GM19240 (cell line): Measurements from ENCODE around the gene TRIAP1.

Experiments
- DNase-seq: peaks from one replicate; pipeline ENCODE4 v3.0.0; 2011; ENCODE audit warnings: low spot score; ENCODE audit not compliant: insufficient read length

The TRIAP1 gene

GRCh38 chr12:120432772-120433525 lies 13.2 kb downstream of the TRIAP1 start:
- no peak for DNase-seq

- no peak for DNase-seq
Measured at GRCh38 chr12:120429368-120429767, 16.8 kb downstream of the TRIAP1 start.

GRCh38 chr12:120428597-120429229 lies 17.5 kb downstream of the TRIAP1 start:
- DNase-seq, result no peak

- no peak for DNase-seq
Measured at GRCh38 chr12:120425797-120426196, 20.4 kb downstream of the TRIAP1 start.

DNA sequence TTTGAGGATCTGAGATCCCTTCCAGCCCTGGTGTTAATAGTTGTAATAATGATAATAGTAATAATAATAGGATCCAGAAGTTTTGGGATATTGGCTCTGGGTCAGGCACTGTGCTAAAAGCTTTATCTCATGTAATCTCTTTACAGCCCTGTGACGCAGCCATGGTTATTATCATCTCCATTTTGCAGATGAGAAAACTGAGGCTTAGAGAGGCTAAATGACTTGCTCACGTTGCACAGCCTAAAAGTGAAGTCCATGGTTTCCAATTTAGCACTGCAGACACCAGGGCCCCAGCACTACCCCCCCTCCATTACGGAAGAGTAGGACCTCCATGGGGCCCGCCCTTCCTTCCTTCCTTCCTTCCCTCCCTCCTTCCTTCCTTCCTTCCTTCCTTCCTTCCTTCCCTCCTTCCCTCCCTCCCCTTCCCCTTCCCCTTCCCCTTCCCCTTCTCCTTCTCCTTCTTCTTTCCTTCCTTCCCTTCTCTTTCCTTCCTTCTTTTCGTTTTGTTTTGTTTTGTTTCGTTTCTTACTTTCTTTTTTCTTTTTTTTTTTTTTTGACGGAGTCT lies 23.2 kb downstream of the TRIAP1 start:
- DNase-seq, result no peak

DNA sequence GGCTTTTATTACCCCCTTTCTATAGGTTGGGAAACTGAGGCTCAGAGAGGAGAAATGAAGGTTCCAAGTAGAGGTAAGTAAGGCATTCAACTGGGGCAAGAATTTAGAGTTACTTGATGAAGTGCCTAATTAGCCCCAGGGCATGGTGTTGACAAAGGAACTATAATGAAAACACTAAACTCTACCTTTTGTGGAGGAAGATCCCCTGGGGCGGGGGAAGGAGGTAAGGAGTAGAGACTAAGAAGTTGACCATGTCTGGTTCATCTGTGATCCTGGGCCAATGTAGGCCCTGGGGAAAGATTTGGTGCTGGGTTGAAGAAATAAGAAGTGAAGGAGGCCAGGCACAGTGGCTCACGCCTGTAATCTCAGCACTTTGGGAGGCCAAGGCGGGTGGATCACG lies 24.5 kb downstream of the TRIAP1 start:
- no peak for DNase-seq

- no peak for DNase-seq
Measured at GRCh38 chr12:120417917-120418580, 28.1 kb downstream of the TRIAP1 start.

GRCh38 chr12:120416490-120417216 lies 29.5 kb downstream of the TRIAP1 start:
- DNase-seq, result no peak

GRCh38 chr12:120413901-120414695 lies 32.1 kb downstream of the TRIAP1 start:
- no peak for DNase-seq

- DNase-seq, result no peak
Measured at GRCh38 chr12:120412421-120412820, 33.8 kb downstream of the TRIAP1 start.

GRCh38 chr12:120408771-120409170 lies 37.4 kb downstream of the TRIAP1 start:
- DNase-seq, result no peak

GRCh38 chr12:120406553-120406952 lies 39.6 kb downstream of the TRIAP1 start:
- no peak for DNase-seq

GRCh38 chr12:120406069-120406468 lies 40.1 kb downstream of the TRIAP1 start:
- DNase-seq, result no peak

DNA sequence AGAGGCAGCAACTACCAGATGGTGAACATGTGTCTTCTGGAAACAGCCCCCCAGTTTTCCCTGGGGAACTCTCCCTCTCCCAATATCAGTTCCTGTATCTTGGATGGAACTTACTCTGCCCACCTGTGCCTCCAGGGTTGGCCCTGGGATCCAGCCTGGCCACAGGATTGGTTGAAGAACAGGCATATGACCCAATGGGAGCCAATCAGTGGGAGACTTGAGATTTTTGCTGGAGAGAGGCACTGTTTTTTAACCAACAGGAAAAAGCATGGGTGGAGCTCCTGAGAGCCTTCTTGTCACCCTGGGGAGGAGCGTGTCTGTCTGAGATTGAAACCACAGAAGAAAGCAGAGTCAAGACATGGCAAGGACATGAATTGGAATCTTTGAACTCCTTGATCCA lies 41.9 kb downstream of the TRIAP1 start:
- no peak for DNase-seq

GRCh38 chr12:120403869-120404268 lies 42.3 kb downstream of the TRIAP1 start:
- DNase-seq, result no peak

DNA sequence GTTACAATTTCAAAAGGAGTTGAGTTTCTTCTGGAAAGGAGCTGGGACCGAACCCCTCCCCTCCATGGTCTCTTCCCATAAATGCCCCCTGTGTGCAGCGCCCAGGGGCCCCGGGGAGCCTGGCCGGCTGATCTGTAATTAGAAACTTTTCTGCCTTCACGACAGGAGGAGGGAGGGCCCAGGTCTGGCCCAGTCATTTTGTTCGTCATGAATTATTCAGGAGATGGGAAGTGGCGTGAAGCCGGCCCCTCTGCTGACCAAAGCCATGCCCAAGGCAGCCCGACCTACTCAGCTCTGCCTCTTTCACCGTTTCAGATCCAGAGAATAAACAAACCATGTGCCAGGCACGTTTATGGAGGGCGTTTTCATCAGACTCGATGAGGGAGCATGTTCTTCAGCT lies 44.0 kb downstream of the TRIAP1 start:
- DNase-seq, result no peak

DNA sequence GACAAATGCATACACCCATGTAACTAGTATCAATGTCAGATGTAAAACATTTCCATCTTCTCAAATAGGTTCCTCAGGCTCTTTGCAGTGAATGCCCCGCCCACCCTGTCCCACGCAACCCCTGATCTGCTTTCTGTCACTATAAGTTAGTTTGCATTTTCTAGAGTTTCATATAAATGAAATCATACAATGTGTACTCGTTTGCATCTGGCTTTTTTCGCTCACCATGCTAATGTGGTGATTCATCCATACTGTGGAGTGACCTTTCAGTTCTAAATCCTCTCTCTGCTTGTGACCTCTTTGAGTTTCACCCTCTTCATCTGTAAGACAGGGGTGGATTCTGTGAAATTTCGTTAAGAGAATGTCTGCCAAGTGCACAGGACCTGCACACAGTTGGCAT lies 46.7 kb downstream of the TRIAP1 start:
- DNase-seq, result no peak

DNA sequence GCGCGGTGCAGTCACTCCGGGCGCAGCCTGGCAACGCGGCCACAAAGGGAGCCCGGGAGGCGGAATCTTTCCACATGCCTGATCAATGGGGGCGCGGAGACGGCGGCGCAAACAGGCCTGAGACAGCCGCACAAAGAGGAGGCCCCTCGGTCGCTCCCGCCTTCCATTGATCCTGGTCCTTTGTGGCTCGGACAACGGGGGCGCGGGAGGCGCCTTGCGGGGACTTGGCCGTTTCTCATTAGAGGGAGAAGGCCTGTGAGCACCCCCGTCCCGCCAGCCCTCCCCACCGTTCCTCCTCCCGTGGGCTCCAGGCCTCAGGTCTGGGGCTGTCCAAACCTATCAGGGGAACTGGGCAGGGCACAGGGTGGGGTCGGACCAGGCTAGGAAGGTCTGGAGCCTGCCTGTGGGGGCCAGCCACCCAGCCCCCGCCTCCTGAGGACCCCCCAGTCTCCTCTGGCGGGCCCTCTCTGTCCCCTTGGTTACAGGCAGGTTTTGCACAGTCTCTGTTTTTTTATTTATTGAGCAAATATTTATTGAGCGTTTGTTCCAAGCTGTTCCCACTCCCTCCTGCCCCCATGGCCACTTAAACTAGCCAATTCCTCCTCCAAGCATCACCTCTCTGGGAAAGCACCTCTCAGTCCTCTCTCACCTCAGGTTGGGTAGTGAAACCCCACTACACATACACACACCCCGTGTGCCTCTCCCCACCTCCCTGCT lies 48.2 kb downstream of the TRIAP1 start:
- DNase-seq, result no peak

DNA sequence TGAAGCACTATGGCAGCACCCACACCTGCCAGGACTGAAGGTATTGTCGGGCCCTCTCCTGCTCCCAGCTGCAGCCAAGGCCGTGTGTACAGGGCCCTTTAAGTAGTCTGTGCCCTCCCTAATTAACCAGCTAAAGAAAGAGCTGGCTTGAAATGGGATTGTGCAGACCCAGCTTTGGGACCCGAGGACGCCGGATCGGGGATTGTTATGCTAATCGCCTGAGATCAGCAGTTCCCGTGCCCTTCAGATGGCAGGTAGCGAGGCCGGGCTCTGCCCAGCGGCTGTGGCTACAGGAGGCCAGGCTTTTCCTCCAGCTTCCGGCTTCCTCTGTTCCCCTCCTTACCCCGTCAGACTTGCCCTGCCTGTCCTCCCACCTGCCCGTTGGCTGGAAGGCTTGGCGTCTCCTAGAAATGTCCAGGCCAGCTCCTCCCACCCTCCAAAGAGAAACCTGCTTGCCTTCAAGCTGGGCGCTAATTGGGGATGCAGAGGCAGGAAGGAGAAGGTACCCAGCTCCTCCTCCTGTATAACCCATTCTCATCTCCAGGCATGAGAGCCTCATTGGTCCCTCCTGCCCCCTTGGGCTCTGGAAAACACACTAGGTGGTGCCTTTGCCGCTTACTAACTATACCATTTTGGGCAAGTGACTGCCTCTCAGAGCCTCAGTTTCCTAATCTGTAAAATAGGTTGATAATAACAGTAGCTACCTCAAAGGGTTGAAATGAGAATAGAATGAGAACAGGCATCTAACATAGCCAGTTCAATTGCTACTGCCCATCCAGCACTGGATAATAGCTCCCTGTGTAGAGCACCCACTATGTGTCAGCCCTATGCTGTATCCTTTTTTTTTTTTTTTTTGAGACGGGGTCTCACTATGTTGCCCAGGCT lies 51.5 kb downstream of the TRIAP1 start:
- DNase-seq, result no peak
